ENCODE results near the gene LRRFIP2.

LRRFIP2 gene

DNA sequence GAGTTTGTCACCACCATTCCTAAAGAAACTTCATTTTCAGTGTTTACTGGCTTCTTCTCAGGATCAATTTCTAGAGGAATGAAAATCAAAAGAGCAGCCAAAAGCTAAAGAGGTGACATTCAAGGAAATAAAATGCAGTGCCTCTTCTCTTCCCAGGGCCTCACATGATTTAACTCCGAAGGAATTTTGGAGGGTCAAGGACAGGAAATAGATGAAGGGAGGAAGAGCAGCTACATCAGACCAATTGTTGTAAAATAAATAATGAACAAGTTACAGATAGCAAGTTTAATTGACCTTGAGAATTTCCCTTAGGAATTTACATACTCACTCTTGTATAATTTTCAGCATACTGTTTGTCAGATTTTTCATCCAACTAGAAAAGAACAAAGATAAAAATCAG is 78.1 kb downstream of the LRRFIP2 start (continued):
- TF ChIP-seq, protein P1, sequence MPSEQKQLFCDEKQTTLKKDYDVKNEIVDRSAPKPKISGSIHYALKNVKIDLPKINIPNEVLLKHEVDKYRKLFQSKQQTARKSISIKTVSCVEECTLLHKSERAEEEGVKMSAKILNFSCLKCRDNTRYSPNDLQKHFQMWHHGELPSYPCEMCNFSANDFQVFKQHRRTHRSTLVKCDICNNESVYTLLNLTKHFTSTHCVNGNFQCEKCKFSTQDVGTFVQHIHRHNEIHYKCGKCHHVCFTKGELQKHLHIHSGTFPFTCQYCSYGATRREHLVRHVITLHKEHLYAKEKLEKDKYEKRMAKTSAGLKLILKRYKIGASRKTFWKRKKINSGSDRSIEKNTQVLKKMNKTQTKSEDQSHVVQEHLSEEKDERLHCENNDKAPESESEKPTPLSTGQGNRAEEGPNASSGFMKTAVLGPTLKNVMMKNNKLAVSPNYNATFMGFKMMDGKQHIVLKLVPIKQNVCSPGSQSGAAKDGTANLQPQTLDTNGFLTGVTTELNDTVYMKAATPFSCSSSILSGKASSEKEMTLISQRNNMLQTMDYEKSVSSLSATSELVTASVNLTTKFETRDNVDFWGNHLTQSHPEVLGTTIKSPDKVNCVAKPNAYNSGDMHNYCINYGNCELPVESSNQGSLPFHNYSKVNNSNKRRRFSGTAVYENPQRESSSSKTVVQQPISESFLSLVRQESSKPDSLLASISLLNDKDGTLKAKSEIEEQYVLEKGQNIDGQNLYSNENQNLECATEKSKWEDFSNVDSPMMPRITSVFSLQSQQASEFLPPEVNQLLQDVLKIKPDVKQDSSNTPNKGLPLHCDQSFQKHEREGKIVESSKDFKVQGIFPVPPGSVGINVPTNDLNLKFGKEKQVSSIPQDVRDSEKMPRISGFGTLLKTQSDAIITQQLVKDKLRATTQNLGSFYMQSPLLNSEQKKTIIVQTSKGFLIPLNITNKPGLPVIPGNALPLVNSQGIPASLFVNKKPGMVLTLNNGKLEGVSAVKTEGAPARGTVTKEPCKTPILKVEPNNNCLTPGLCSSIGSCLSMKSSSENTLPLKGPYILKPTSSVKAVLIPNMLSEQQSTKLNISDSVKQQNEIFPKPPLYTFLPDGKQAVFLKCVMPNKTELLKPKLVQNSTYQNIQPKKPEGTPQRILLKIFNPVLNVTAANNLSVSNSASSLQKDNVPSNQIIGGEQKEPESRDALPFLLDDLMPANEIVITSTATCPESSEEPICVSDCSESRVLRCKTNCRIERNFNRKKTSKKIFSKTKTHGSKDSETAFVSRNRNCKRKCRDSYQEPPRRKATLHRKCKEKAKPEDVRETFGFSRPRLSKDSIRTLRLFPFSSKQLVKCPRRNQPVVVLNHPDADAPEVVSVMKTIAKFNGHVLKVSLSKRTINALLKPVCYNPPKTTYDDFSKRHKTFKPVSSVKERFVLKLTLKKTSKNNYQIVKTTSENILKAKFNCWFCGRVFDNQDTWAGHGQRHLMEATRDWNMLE (tag by site-specific recombination; conservative IDR thresholded peaks at IDR 0.05; ENCODE audit: low read depth), result no peak
- TF ChIP-seq HOXC10 (CRISPR knock-in tag; IDR thresholded peaks at IDR 0.05) (no peak), ZNF600 (tag by site-specific recombination; IDR thresholded peaks at IDR 0.05) (no peak), ZNF223 (tag by site-specific recombination; IDR thresholded peaks at IDR 0.05) (no peak), ZNF350 (tag by site-specific recombination; IDR thresholded peaks at IDR 0.05) (no peak), YY2 (tag by site-specific recombination; IDR thresholded peaks at IDR 0.05) (no peak), GLIS2 (tag by site-specific recombination; IDR thresholded peaks at IDR 0.05) (no peak), ZNF623 (tag by site-specific recombination; IDR thresholded peaks at IDR 0.05) (no peak), ZNF571 (tag by site-specific recombination; IDR thresholded peaks at IDR 0.05) (no peak), ZFHX2 (tag by site-specific recombination; conservative IDR thresholded peaks at IDR 0.05) (no peak), GLI4 (tag by site-specific recombination; IDR thresholded peaks at IDR 0.05) (no peak), ZNF473 (tag by site-specific recombination; IDR thresholded peaks at IDR 0.05) (no peak), ZNF214 (tag by site-specific recombination; IDR thresholded peaks at IDR 0.05; ENCODE audit: borderline replicate concordance) (no peak)
- TF ChIP-seq, protein P2, sequence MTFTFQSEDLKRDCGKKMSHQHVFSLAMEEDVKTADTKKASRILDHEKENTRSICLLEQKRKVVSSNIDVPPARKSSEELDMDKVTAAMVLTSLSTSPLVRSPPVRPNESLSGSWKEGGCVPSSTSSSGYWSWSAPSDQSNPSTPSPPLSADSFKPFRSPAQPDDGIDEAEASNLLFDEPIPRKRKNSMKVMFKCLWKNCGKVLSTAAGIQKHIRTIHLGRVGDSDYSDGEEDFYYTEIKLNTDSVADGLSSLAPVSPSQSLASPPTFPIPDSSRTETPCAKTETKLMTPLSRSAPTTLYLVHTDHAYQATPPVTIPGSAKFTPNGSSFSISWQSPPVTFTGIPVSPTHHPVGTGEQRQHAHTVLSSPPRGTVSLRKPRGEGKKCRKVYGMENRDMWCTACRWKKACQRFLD (tag by site-specific recombination; IDR thresholded peaks at IDR 0.05), result no peak

DNA sequence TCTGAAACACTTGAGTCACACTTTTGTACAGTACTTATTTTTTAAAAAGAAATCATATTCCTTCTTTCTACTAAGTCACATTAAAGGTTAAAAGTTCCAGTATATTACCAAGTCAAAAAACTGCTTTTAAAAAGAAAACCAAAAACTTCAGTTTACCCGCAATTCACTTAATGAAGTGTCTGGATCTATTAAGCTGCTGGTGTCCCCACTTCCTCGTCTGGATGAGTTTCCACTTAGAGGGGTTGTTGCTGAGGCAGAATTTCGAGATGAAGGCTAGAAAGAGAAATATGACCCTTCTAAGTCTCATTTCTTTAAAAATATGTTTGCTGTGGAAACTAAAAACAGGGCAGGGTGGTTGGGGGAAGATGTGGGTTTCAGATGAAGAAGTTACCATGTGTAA is 79.7 kb downstream of the LRRFIP2 start:
- Histone ChIP-seq H3K4me1 (ENCODE audit: control insufficient read depth, insufficient read depth, low read length) (no peaks in the 10 kb centered on the region), H3K36me3 (ENCODE audit: control insufficient read depth in 2 of 2, insufficient read depth in 1 of 2, low read length in 2 of 2) (peaks cover 0 to 19% of the 10 kb centered on the region in 2 experiments; a peak in 2 of 3 replicates), H3K27ac (ENCODE audit: extremely low read depth, low read depth, low read length) (no peak overlapping the region), H3K4me3 (ENCODE audit: low read depth, low read length) (no peak overlapping the region), H3K9me3 (ENCODE audit: control insufficient read depth, insufficient read depth, low read depth, low read length) (no peaks in the 10 kb centered on the region)
- TF ChIP-seq ZNF626 (tag by site-specific recombination; IDR thresholded peaks at IDR 0.05) (no peak), ZNF792 (tag by site-specific recombination; IDR thresholded peaks at IDR 0.05) (no peak), ZNF2 (tag by site-specific recombination; IDR thresholded peaks at IDR 0.05) (no peak), KLF9 (tag by site-specific recombination; IDR thresholded peaks at IDR 0.05; ENCODE audit: low read depth) (no peak), ZFP37 (tag by site-specific recombination; IDR thresholded peaks at IDR 0.05) (no peak), ZNF76 (tag by site-specific recombination; IDR thresholded peaks at IDR 0.05; ENCODE audit: borderline replicate concordance, low read depth) (no peak), ZNF600 (tag by site-specific recombination; IDR thresholded peaks at IDR 0.05) (no peak), ZBTB8A (tag by site-specific recombination; IDR thresholded peaks at IDR 0.05) (no peak), ZNF548 (tag by site-specific recombination; IDR thresholded peaks at IDR 0.05) (no peak), ZNF677 (tag by site-specific recombination; IDR thresholded peaks at IDR 0.05) (no peak), ZIC2 (tag by site-specific recombination; IDR thresholded peaks at IDR 0.05) (no peak), ZNF624 (tag by site-specific recombination; IDR thresholded peaks at IDR 0.05) (no peak), SP2 (tag by site-specific recombination; IDR thresholded peaks at IDR 0.05) (no peak)
- TF ChIP-seq, protein P3, sequence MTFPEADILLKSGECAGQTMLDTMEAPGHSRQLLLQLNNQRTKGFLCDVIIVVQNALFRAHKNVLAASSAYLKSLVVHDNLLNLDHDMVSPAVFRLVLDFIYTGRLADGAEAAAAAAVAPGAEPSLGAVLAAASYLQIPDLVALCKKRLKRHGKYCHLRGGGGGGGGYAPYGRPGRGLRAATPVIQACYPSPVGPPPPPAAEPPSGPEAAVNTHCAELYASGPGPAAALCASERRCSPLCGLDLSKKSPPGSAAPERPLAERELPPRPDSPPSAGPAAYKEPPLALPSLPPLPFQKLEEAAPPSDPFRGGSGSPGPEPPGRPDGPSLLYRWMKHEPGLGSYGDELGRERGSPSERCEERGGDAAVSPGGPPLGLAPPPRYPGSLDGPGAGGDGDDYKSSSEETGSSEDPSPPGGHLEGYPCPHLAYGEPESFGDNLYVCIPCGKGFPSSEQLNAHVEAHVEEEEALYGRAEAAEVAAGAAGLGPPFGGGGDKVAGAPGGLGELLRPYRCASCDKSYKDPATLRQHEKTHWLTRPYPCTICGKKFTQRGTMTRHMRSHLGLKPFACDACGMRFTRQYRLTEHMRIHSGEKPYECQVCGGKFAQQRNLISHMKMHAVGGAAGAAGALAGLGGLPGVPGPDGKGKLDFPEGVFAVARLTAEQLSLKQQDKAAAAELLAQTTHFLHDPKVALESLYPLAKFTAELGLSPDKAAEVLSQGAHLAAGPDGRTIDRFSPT (tag by site-specific recombination; IDR thresholded peaks at IDR 0.05), result no peak
- TF ChIP-seq, protein P4, sequence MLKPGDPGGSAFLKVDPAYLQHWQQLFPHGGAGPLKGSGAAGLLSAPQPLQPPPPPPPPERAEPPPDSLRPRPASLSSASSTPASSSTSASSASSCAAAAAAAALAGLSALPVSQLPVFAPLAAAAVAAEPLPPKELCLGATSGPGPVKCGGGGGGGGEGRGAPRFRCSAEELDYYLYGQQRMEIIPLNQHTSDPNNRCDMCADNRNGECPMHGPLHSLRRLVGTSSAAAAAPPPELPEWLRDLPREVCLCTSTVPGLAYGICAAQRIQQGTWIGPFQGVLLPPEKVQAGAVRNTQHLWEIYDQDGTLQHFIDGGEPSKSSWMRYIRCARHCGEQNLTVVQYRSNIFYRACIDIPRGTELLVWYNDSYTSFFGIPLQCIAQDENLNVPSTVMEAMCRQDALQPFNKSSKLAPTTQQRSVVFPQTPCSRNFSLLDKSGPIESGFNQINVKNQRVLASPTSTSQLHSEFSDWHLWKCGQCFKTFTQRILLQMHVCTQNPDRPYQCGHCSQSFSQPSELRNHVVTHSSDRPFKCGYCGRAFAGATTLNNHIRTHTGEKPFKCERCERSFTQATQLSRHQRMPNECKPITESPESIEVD (tag by site-specific recombination; IDR thresholded peaks at IDR 0.05), result no peak
- CTCF ChIA-PET, result interaction anchor here (0.6 to 1.0 kb wide), 2 partner anchors 119 to 299 kb away, joined by 3 to 6 read pairs; no protein-coding TSS in a partner anchor
- POLR2A ChIA-PET, result no interaction called here

Measured in HEK293 (cell line).